ENCODE data around the gene RENBP. TPM values are rescaled to one million over a fixed set of nuclear protein-coding genes. Genes with fewer than 3 reads are reported as not detected.
A peak's percentile ranks its signal among the peaks of the same experiment; 100 is the strongest.

The RENBP gene
- total RNA-seq, 1 donor, result 6.5 TPM

DNA sequence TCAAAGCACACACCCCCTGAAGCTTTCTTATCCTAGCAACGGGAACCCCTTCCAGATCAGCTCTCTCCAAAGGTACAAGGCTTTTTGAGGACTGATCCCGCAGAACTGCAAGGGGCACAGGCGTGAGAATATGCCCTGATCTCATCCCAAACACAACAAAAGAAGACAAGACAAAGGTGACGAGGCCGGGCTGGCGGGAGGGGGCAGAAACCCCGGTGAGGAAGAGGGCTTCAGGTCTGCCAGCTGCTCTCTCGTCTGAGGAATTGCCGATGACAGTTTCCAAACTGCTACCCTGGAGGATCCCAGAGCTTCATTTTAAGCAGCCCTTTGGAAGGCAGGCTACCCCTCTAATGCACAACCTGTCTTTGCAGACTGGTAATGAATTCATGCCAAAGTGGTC is 23.8 kb upstream of the RENBP start:
- H4K20me1 ChIP-seq (ENCODE audit: insufficient read depth, low read length), result peaks cover 68% of the 10 kb centered on the region
- H3K4me1 ChIP-seq (ENCODE audit: insufficient read depth, low read length), result peaks cover 36% of the 10 kb centered on the region
- peak overlapping the region; percentile 94 for H3K4me2 ChIP-seq (ENCODE audit: insufficient read depth, low read length)
- no peak for DNase-seq (ENCODE audit: insufficient read length, low spot score, missing footprints)
- H2AFZ ChIP-seq (ENCODE audit: low read length), result no peak overlapping the region
- H3K79me2 ChIP-seq (ENCODE audit: insufficient read depth, low read length), result peaks cover 67% of the 10 kb centered on the region
- no peaks in the 10 kb centered on the region for H3K9me3 ChIP-seq (ENCODE audit: low read depth, low read length)
- TF ChIP-seq, protein P1, sequence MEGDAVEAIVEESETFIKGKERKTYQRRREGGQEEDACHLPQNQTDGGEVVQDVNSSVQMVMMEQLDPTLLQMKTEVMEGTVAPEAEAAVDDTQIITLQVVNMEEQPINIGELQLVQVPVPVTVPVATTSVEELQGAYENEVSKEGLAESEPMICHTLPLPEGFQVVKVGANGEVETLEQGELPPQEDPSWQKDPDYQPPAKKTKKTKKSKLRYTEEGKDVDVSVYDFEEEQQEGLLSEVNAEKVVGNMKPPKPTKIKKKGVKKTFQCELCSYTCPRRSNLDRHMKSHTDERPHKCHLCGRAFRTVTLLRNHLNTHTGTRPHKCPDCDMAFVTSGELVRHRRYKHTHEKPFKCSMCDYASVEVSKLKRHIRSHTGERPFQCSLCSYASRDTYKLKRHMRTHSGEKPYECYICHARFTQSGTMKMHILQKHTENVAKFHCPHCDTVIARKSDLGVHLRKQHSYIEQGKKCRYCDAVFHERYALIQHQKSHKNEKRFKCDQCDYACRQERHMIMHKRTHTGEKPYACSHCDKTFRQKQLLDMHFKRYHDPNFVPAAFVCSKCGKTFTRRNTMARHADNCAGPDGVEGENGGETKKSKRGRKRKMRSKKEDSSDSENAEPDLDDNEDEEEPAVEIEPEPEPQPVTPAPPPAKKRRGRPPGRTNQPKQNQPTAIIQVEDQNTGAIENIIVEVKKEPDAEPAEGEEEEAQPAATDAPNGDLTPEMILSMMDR (IDR thresholded peaks at IDR 0.05; ENCODE audit: extremely low read depth, low read depth, low read length), result no peak
- H3K27ac ChIP-seq (ENCODE audit: low read depth, low read length), result no peak overlapping the region
- no peaks in the 10 kb centered on the region for H3K27me3 ChIP-seq (ENCODE audit: insufficient read depth, low read length)
- peak overlapping the region; percentile 99 for H3K4me3 ChIP-seq (ENCODE audit: insufficient read depth, low read length)
- peaks cover 6% of the 10 kb centered on the region for H3K36me3 ChIP-seq (ENCODE audit: insufficient read depth, low read length)

DNA sequence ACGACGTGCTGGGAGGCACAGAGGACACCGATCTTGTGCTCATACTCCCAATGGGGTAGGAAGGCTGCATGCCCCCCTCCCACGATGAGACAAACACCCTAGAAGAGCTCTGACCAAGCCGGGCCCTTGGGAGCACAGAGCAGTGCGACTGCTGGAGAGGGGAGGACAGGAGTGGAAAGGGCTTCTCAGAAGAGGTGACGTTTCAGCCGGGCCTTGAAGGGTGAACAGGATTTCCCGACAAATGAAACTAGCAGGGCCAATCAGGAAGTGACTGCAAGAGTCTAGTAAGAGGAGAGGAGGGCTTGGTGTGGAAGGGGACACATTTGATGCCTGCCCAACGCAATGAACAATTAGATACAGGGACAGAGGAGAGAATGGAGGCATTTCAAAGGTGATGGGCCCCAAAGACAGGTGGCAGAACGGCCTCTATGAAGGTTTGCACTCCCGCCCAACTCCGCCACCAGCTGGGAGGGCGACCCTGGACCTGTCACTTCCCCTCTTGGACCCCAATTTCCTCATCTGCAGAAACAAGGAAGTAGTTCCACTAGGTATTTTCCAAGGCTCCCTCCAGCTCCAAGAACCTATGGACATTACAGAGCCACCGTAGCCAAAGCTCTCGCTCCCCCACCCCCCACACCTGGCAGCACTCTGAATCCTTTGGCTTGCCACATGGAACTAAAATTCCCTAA is 23.2 kb upstream of the RENBP start:
- Histone ChIP-seq H3K79me2 (ENCODE audit: insufficient read depth, low read length) (peaks cover 71% of the 10 kb centered on the region), H3K27me3 (ENCODE audit: insufficient read depth, low read length) (no peaks in the 10 kb centered on the region), H3K27ac (ENCODE audit: low read depth, low read length) (peak overlapping the region; percentile 60), H3K4me1 (ENCODE audit: insufficient read depth, low read length) (peaks cover 34% of the 10 kb centered on the region), H3K4me3 (ENCODE audit: insufficient read depth, low read length) (peak overlapping the region; percentile 7), H2AFZ (ENCODE audit: low read length) (no peak overlapping the region), H3K36me3 (ENCODE audit: insufficient read depth, low read length) (peaks cover 8% of the 10 kb centered on the region), H4K20me1 (ENCODE audit: insufficient read depth, low read length) (peaks cover 69% of the 10 kb centered on the region), H3K9me3 (ENCODE audit: low read depth, low read length) (no peaks in the 10 kb centered on the region), H3K4me2 (ENCODE audit: insufficient read depth, low read length) (peak overlapping the region; percentile 94)
- TF ChIP-seq, protein P1 (IDR thresholded peaks at IDR 0.05; ENCODE audit: extremely low read depth, low read depth, low read length), result no peak
- DNase-seq (ENCODE audit: insufficient read length, low spot score, missing footprints), result no peak

DNA sequence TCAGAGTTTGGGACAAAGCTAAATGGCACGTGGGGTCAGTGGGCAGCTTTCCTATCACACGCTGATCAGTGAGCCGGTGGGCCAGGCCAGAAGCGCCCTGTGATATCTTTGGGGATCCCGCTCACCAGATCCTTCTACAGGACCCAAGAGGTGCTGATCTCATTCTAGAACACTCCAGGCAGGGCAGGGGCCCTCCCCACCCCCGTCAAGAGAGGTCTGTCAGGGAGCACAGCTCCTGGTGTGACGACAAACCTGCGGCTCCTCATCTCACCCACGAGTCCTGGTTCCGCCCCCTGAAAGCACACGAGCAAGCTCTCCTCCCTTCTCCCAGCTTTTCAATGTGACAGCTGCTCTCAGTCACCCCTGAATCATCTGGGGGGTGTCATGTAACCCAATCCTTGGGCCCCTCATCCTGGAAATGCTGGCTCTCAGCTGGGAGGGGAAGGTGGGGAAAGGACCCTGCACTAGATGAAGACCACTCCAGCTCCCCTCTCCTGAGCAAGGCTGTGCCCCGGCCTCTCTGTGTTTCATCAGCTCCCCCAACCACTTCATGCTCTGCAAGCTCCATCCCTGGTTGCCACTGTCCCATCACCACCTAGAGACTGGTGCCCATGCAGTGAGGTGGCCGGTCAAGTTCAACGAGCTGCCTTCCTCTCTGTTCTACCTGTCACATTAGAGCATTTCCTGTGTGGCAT is 22.5 kb upstream of the RENBP start:
- Histone ChIP-seq H4K20me1 (ENCODE audit: insufficient read depth, low read length) (peaks cover 75% of the 10 kb centered on the region), H3K27me3 (ENCODE audit: insufficient read depth, low read length) (no peaks in the 10 kb centered on the region), H3K4me2 (ENCODE audit: insufficient read depth, low read length) (peak overlapping the region; percentile 45), H3K4me1 (ENCODE audit: insufficient read depth, low read length) (peaks cover 34% of the 10 kb centered on the region), H2AFZ (ENCODE audit: low read length) (no peak overlapping the region), H3K27ac (ENCODE audit: low read depth, low read length) (peak overlapping the region; percentile 60), H3K36me3 (ENCODE audit: insufficient read depth, low read length) (peaks cover 13% of the 10 kb centered on the region), H3K4me3 (ENCODE audit: insufficient read depth, low read length) (no peak overlapping the region), H3K9me3 (ENCODE audit: low read depth, low read length) (no peaks in the 10 kb centered on the region), H3K79me2 (ENCODE audit: insufficient read depth, low read length) (peaks cover 78% of the 10 kb centered on the region)
- TF ChIP-seq, protein P1 (IDR thresholded peaks at IDR 0.05; ENCODE audit: extremely low read depth, low read depth, low read length), result no peak
- no peak for DNase-seq (ENCODE audit: insufficient read length, low spot score, missing footprints)

DNA sequence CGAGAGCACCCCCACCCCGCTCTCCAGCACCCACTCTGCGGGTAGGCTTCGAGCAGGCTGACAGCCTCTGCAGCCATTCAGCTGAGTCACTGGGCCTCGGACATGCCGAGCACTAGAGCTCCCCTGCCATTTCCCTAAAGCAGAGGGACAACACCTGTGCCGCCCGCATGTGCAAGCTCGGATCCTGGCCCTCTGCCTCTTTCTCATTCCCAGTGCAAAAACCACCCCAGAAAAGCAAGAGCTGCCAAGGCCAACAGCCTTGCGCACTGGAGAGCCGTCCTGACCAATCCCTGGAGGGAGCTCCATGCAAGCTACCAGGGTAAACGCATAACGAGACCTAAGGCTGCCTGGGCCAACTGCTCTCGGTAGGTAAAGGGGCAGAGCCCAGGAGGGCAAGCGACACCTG is 21.8 kb upstream of the RENBP start:
- Histone ChIP-seq H2AFZ (ENCODE audit: low read length) (no peak overlapping the region), H3K4me2 (ENCODE audit: insufficient read depth, low read length) (peak overlapping the region; percentile 45), H3K4me1 (ENCODE audit: insufficient read depth, low read length) (peaks cover 34% of the 10 kb centered on the region), H3K36me3 (ENCODE audit: insufficient read depth, low read length) (peaks cover 18% of the 10 kb centered on the region), H4K20me1 (ENCODE audit: insufficient read depth, low read length) (peaks cover 81% of the 10 kb centered on the region), H3K27me3 (ENCODE audit: insufficient read depth, low read length) (no peaks in the 10 kb centered on the region), H3K9me3 (ENCODE audit: low read depth, low read length) (no peaks in the 10 kb centered on the region), H3K27ac (ENCODE audit: low read depth, low read length) (peak overlapping the region; percentile 60), H3K4me3 (ENCODE audit: insufficient read depth, low read length) (no peak overlapping the region), H3K79me2 (ENCODE audit: insufficient read depth, low read length) (peaks cover 83% of the 10 kb centered on the region)
- DNase-seq (ENCODE audit: insufficient read length, low spot score, missing footprints), result no peak
- TF ChIP-seq, protein P1 (IDR thresholded peaks at IDR 0.05; ENCODE audit: extremely low read depth, low read depth, low read length), result no peak
